ENCODE measurements around the gene ZNF358.

Gene ZNF358

GRCh38 chr19:7541828-7542443, 26.0 kb downstream of the ZNF358 start:
- CTCF ChIA-PET = interaction anchor here (1.4 kb wide), 1 partner anchor 19 kb away, joined by 3 read pairs; the partner anchor contains the start of gene MCOLN1
- no peak for DNase-seq (ENCODE audit: extremely low spot score)
- POLR2A ChIA-PET = no interaction called here
- no peak for TF ChIP-seq CTCF (IDR thresholded peaks at IDR 0.05; ENCODE audit: control extremely low read depth, extremely low read depth, low read depth, missing control alignments)

- no peak for DNase-seq (ENCODE audit: extremely low spot score)
- ChIA-PET CTCF (interaction anchor here (1.4 kb wide), 1 partner anchor 20 kb away, joined by 3 read pairs; the partner anchor contains the start of gene MCOLN1), POLR2A (no interaction called here)
- TF ChIP-seq CTCF (IDR thresholded peaks at IDR 0.05; ENCODE audit: control extremely low read depth, extremely low read depth, low read depth, missing control alignments) = no peak
Measured at GRCh38 chr19:7542556-7543348, 26.8 kb downstream of the ZNF358 start.

- CTCF ChIA-PET = interaction anchor here (1.2 to 1.5 kb wide), 2 partner anchors 8 to 22 kb away, joined by 3 read pairs; partner anchors contain the start of gene MCOLN1
- POLR2A ChIA-PET = no interaction called here
- no peak for TF ChIP-seq CTCF (IDR thresholded peaks at IDR 0.05; ENCODE audit: control extremely low read depth, extremely low read depth, low read depth, missing control alignments)
- no peak for DNase-seq (ENCODE audit: extremely low spot score)
Measured at GRCh38 chr19:7544626-7545025, 28.7 kb downstream of the ZNF358 start.

GRCh38 chr19:7545300-7545699, 29.4 kb downstream of the ZNF358 start:
- POLR2A ChIA-PET = no interaction called here
- no peak for TF ChIP-seq CTCF (IDR thresholded peaks at IDR 0.05; ENCODE audit: control extremely low read depth, extremely low read depth, low read depth, missing control alignments)
- CTCF ChIA-PET = interaction anchor here (1.2 to 1.6 kb wide), 3 partner anchors 9 to 23 kb away, joined by 3 to 7 read pairs (median 3); partner anchors contain the start of gene MCOLN1
- DNase-seq (ENCODE audit: extremely low spot score) = no peak

GRCh38 chr19:7545904-7546303, 30.0 kb downstream of the ZNF358 start:
- ChIA-PET POLR2A (no interaction called here), CTCF (interaction anchor here (1.2 to 1.6 kb wide), 2 partner anchors 9 to 22 kb away, joined by 3 to 7 read pairs; no protein-coding TSS in a partner anchor)
- TF ChIP-seq CTCF (IDR thresholded peaks at IDR 0.05; ENCODE audit: control extremely low read depth, extremely low read depth, low read depth, missing control alignments) = no peak
- DNase-seq (ENCODE audit: extremely low spot score) = no peak

GRCh38 chr19:7547159-7547558, 31.3 kb downstream of the ZNF358 start:
- ChIA-PET CTCF (interaction anchor here (1.6 kb wide), 1 partner anchor 21 kb away, joined by 7 read pairs; no protein-coding TSS in a partner anchor), POLR2A (no interaction called here)
- TF ChIP-seq CTCF (IDR thresholded peaks at IDR 0.05; ENCODE audit: control extremely low read depth, extremely low read depth, low read depth, missing control alignments) = no peak

More at GRCh38 chr19:7547159-7547558, 31.3 kb downstream of the ZNF358 start:
- DNase-seq (ENCODE audit: extremely low spot score) = no peak
